Vagina (tissue), 2 donors: ENCODE data around the gene TOPORS.
"Not testable (repeated sequence)": the region's sequence is repeated elsewhere in the genome, so short reads cannot be mapped to it uniquely, and the experiment has no call there.

Experiments
- CTCF ChIP-seq, 3 experiments: fragments of 450-650 bp in 2 of 3; fragments of 200-600 bp in 1 of 3; sonication (generic) in 1 of 3; IDR thresholded peaks; one replicate each; pipeline ENCODE4 v1.5.1; 2017 to 2019; ENCODE audit warnings: antibody characterized with exemption in 3 of 3, mild to moderate bottlenecking in 2 of 3, moderate library complexity in 2 of 3
- POLR2A ChIP-seq, 2 donors: fragments of 450-650 bp; IDR thresholded peaks; one replicate each; pipeline ENCODE4 v1.6.1; 2017; ENCODE audit warnings: antibody characterized with exemption in 2 of 2, mild to moderate bottlenecking in 2 of 2, moderate library complexity in 2 of 2
- POLR2AphosphoS5 ChIP-seq, 2 donors: sonication (generic); formaldehyde crosslinking; IDR thresholded peaks; one replicate each; pipeline ENCODE4 v1.9.0; 2017; ENCODE audit warnings: antibody characterized with exemption in 2 of 2, mild to moderate bottlenecking in 2 of 2, low read depth in 1 of 2; ENCODE audit not compliant: insufficient read depth in 1 of 2

- TF ChIP-seq POLR2A (IDR thresholded peaks at IDR 0.05); CTCF (IDR thresholded peaks at IDR 0.05); POLR2AphosphoS5 (IDR thresholded peaks at IDR 0.05; ENCODE audit: insufficient read depth in 1 of 2, low read depth in 1 of 2): not testable (repeated sequence)
These were observed 27.9 kb downstream of the TOPORS start for GRCh38 chr9:32524558-32524891.
